Hepatic stellate cell (primary cell): Measurements from ENCODE around the gene NDUFV2.
"Not testable (repeated sequence)": the region's sequence is repeated elsewhere in the genome, so short reads cannot be mapped to it uniquely, and the experiment has no call there.

ENCODE experiments used
- DNase-seq: peaks from one replicate; pipeline ENCODE4 v3.0.0; 2011; ENCODE audit warnings: low spot score

Gene NDUFV2

DNA sequence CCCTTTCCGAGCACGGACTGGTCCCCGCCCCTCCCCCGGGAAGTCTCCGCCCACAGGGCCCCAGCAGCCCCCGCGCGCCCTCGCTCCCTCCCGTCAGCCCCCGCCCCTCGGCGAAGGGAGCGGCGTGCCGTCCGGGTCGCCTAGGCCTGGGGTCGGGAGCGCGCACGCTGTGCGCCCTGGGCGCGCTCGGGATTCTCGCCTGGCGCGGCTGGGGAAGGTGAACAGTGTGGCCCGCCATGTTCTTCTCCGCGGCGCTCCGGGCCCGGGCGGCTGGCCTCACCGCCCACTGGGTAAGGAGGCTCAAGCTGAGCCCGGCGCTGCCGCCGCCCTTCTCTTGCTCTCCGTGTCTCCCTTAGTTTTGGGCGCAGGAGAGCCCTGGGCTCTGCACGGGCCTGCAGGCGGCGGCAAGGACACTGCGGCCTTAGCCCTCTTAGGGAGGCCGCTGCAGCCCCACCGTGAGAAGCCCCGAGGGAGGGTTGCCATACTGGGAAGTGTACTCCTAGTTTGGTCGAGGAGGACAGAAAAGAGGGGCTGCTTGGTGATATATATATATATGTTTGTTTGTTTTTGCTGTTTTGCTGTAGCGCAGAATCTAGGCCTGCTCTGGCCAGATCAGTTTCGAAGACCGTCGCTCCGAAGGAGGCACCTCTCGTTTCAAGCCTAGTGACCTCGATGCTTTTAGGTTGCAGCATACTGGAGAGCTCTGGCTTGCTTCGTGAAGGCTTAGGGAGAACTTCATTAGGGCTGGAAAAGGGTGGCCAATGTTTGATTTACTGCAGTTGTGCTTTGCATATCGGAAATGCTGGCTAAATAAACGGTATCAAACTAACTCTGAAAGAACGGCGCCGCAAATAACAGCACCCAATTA, at the start of gene NDUFV2:
Gene NDUFV2, plus strand, starts transcription at position 192 of the 868 bp plus-strand sequence. Its CDS starts 45 bp downstream, at position 237.
- peak; percentile 94 for DNase-seq

GRCh38 chr18:9053814-9054213, 48.7 kb upstream of the NDUFV2 start:
- DNase-seq, result no peak

GRCh38 chr18:9055185-9055584, 47.3 kb upstream of the NDUFV2 start:
- peak; percentile 50 for DNase-seq

- no peak for DNase-seq
These were observed 46.9 kb upstream of the NDUFV2 start for GRCh38 chr18:9055626-9056025.

GRCh38 chr18:9057646-9058045, 44.9 kb upstream of the NDUFV2 start:
- no peak for DNase-seq

DNA sequence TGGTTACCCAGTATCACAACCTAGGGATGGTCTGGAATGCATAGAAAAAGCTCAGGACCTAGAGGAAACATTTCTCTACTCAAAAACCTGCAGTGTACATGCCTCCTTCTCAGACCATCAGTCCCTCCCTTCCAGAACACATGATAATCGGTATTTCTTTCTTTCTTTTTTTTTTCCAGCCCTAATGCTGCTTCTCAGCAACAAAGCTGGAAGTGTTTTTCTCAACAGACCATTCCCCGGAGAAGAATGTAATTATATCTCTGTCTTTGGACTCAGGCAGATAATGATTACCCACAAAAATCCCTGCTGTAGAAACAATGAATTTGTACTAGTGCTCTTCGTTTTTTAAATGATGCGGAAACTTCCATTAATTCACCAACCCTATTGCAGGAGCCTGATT, 44.1 kb upstream of the NDUFV2 start:
- DNase-seq, result no peak

DNA sequence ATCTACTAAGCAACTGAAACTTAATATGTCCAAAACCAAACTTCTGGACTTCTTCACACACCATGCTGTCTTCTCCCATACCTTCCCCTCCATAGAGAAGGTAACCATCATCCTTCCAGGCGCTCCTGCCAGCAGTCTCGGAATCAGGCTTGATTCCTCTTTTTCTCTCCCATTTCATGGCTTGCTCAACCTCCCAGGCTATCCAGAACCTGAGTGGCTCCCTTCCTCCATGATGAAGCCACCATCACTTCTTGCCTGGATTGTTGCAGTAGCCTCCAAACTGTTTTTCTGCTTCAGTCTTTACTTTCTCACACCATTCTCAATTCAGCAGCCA, 40.1 kb upstream of the NDUFV2 start:
- no peak for DNase-seq

DNA sequence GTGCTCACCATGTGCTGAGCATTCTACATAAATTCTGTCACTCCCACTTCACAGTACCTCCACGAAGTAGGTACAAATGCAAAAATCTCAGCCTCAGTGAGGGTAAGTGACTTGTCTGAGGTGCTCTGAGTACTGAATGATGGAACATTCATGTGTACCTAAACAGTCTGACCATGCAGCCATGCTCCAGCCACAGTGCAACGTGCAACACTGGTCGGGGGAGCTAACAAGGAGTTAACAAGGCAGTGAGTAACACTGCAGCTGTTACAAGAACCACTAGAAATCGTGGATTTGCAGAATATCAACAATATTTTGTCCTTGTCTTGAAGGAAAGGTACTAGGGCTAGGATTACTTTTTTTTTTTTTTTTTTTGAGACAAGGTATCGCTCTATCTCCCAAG, 36.6 kb upstream of the NDUFV2 start:
- no peak for DNase-seq

DNA sequence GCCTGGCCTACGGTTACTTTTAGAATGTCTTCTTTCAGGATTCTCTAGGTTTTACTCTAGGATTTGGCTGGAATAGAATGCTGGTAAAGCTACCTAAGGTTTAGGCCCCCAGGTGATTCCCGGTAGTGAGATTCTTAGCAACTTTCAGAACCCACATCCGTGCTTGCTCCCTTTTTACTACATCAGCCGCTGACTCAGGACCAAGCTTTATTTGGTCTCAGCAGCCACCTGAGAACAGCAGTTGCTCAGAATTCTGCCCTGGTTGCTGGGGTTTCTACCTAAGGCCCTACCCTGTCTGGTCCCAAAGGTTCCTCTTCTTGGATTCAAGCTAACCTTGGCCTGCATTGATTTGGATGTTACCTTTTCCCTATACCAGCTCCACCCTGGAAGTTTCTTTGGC, 36.1 kb upstream of the NDUFV2 start:
- DNase-seq, result no peak

DNA sequence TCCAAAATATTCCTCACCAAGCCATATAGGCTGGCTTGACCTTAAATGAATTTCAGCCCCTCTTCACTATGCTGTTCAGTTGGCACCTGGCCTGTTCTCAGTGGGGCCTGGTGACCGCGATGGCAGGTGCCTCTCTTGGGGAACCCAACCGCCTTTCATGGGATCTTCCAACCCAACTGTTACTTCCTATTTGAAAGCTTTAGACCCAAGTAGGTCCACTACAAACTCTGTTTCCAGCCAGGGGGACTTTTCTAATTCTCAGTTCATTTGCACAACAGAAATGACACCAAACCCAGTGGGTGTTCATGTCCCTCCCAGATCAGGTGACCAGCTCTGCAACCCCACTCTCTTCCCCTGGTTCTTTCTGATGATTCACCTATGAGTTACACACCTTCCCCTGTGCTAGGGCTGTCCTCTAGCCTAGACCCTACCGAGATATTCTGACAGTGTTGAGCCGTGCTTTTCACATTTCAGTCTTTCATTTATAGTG, 35.6 kb upstream of the NDUFV2 start:
- no peak for DNase-seq

DNA sequence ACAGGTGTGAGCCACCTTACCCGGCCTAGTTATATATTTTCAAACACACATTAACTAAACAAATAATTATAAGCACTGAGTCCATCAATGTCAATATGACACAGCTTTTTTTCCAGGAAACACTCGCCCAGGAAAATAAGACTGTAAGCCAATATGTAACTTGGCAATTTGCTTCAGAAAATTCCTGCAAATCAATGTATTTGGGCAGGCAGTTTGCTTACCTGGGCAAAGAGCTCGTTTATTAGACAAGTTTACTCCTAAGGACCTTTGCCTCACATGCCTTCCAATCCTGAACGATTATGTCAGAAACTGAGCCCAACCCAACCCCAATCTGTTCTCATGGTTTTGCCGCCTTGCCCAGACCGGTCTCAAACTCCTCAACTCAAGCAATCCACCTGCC, 34.7 kb upstream of the NDUFV2 start:
- no peak for DNase-seq

GRCh38 chr18:9068346-9068745, 34.2 kb upstream of the NDUFV2 start:
- DNase-seq, result no peak

DNA sequence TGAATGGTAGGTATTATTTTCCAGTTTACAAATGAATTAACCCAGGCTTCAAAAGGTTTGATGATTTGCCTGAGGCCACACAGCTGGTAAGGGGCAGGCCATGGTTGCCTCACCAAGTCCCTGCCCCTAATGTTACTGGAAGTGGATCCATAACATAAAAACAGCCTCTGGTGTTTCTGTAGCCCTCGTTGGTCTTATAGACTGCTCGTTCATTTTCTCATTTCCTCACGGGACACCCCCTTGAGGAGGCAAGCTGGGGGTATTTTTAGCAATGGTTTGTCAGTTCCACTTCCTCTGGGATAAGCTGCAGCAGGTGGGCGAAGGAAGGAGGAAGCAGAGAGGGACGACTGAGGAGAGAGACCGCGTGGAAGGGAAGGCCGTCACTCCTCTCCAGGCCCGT, 32.9 kb upstream of the NDUFV2 start:
- DNase-seq, result no peak

DNA sequence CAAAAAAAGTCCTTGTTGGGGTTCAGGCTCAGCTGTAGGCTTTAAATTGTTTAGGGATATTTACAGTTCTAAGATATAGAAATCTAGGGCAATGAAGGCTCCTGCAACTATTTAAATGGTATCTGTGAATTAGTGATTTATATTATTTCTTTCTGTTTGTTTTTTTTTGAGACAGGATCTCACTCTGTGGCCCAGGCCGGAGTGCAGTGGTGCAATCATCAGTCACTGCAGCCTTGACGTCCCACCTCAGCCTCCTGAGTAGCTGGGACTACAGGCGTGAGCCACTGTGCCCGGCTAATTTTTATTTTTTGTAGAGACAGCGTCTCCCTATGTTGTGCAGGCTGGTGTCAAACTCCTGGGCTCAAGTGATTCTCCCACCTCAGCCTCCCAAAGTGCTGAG, 32.3 kb upstream of the NDUFV2 start:
- DNase-seq, result no peak

GRCh38 chr18:9079818-9080528, 22.5 kb upstream of the NDUFV2 start:
- DNase-seq, result no peak

DNA sequence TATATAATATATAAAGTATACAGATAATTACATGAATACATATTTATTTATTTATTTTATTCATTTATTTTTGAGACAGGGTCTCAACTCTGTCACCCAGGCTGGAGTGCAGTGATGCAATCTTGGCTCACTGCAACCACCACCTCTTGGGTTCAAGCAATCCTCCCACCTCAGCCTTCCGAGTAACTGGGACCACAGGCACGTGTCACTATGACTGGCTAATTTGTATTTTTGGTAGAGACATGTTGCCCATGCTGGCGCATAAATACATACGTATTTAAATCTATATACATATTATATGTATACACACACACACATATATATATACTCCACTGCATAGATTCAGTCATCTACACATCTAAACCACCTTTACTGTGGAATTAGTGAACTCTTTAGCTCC, 20.6 kb upstream of the NDUFV2 start:
- no peak for DNase-seq

GRCh38 chr18:9082711-9083510, 19.6 kb upstream of the NDUFV2 start:
- DNase-seq, result no peak

- no peak for DNase-seq
These were observed 16.5 kb upstream of the NDUFV2 start for GRCh38 chr18:9086015-9086414.

DNA sequence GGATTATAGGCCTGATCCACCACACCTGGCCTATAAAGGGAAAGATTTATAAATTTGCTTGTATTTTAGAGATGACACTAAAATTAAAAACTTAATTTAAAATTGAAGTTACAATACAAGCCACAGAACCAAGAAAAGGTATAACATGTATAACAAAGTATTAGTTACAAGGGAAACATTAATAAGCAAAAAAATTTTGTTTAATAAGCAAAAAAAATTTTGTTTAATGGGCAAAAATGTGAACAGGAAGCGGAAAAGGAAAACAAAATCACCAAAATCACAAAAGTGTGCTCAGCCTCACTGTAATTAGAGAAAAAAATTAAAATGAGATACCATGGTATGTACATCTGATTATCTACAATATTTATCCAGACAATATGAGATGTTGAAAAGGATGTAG, 15.9 kb upstream of the NDUFV2 start:
- no peak for DNase-seq

GRCh38 chr18:9087144-9087543, 15.4 kb upstream of the NDUFV2 start:
- no peak for DNase-seq

DNA sequence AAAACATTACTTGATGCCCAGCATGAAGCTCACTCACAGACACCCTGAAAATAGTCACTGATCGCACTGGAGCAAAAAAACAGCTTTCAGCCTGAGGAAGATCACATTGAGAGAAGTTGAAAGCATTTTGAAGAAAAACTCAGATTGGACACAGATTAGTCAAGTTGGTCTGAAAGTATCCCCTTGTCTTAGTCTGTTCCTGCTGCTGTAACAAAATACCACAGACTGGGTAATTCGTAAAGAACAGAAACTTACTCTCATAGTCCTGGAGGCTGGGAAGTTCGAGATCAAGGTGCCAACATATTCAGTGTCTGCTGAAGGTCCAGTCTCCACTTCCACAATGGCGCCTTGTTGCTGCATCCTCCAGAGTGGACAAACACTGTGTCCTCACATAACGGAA, 14.2 kb upstream of the NDUFV2 start:
- no peak for DNase-seq

GRCh38 chr18:9088727-9089126, 13.8 kb upstream of the NDUFV2 start:
- not testable (repeated sequence) for DNase-seq

GRCh38 chr18:9090578-9090977, 11.9 kb upstream of the NDUFV2 start:
- no peak for DNase-seq
